SK-N-MC (cell line): Measurements from ENCODE around the gene ITGA7.

Experiments
- EZH2 ChIP-seq: fragments of 200-600 bp; sonication (generic); IDR thresholded peaks from one replicate; pipeline ENCODE4 v1.6.1; 2017; ENCODE audit warnings: antibody characterized with exemption
- FOXP2 ChIP-seq: optimal IDR thresholded peaks from 2 replicates; pipeline ENCODE3; 2011; ENCODE audit warnings: mild to moderate bottlenecking, moderate library complexity; ENCODE audit not compliant: insufficient read depth; ENCODE audit errors: extremely low read length, control extremely low read depth
- POLR2AphosphoS5 ChIP-seq: IDR thresholded peaks from 2 replicates; pipeline ENCODE4 v1.6.1; 2012; ENCODE audit warnings: mild to moderate bottlenecking, low read depth, low read length, borderline replicate concordance

- TF ChIP-seq FOXP2: no peak
- TF ChIP-seq POLR2AphosphoS5: no peak
- no peak for TF ChIP-seq EZH2
These were observed 29.3 kb upstream of the ITGA7 start for GRCh38 chr12:55736780-55737580.
